ENCODE measurements around the gene APOL5.
"Not testable (repeated sequence)": the region's sequence is repeated elsewhere in the genome, so short reads cannot be mapped to it uniquely, and the experiment has no call there.

The APOL5 gene

GRCh38 chr22:35711336-35711735 lies 6.3 kb upstream of the APOL5 start:
- DNase-seq (ENCODE audit: low spot score): no peak

GRCh38 chr22:35712672-35713071 lies 5.0 kb upstream of the APOL5 start:
- DNase-seq (ENCODE audit: low spot score): no peak

GRCh38 chr22:35719212-35719875 lies 1.7 kb downstream of the APOL5 start:
- no peak for DNase-seq (ENCODE audit: low spot score)

- DNase-seq (ENCODE audit: low spot score): no peak
Measured at GRCh38 chr22:35721960-35722359, 4.3 kb downstream of the APOL5 start.

GRCh38 chr22:35725521-35725920 lies 7.8 kb downstream of the APOL5 start:
- DNase-seq (ENCODE audit: low spot score): no peak

- no peak for DNase-seq (ENCODE audit: low spot score)
Measured at GRCh38 chr22:35726398-35726797, 8.7 kb downstream of the APOL5 start.

- DNase-seq (ENCODE audit: low spot score): no peak
Measured at GRCh38 chr22:35726933-35727332, 9.3 kb downstream of the APOL5 start.

GRCh38 chr22:35727436-35727835 lies 9.8 kb downstream of the APOL5 start:
- no peak for DNase-seq (ENCODE audit: low spot score)

GRCh38 chr22:35728639-35729308 lies 11.1 kb downstream of the APOL5 start:
- DNase-seq (ENCODE audit: low spot score): no peak

- DNase-seq (ENCODE audit: low spot score): no peak
Measured at GRCh38 chr22:35729309-35729698, 11.6 kb downstream of the APOL5 start.

- DNase-seq (ENCODE audit: low spot score): no peak
Measured at GRCh38 chr22:35731321-35731720, 13.6 kb downstream of the APOL5 start.

- no peak for DNase-seq (ENCODE audit: low spot score)
Measured at GRCh38 chr22:35732116-35732515, 14.4 kb downstream of the APOL5 start.

- DNase-seq (ENCODE audit: low spot score): no peak
Measured at GRCh38 chr22:35733036-35733435, 15.4 kb downstream of the APOL5 start.

GRCh38 chr22:35733791-35734516 lies 16.3 kb downstream of the APOL5 start:
- no peak for DNase-seq (ENCODE audit: low spot score)

- DNase-seq (ENCODE audit: low spot score): no peak
Measured at GRCh38 chr22:35734517-35734827, 16.8 kb downstream of the APOL5 start.

GRCh38 chr22:35735542-35735941 lies 17.9 kb downstream of the APOL5 start:
- no peak for DNase-seq (ENCODE audit: low spot score)

- DNase-seq (ENCODE audit: low spot score): no peak
Measured at GRCh38 chr22:35736166-35736565, 18.5 kb downstream of the APOL5 start.

- no peak for DNase-seq (ENCODE audit: low spot score)
Measured at GRCh38 chr22:35736701-35737100, 19.0 kb downstream of the APOL5 start.

- not testable (repeated sequence) for DNase-seq (ENCODE audit: low spot score)
Measured at GRCh38 chr22:35737886-35738285, 20.2 kb downstream of the APOL5 start.

GRCh38 chr22:35739076-35739930 lies 21.6 kb downstream of the APOL5 start:
- no peak for DNase-seq (ENCODE audit: low spot score)

GRCh38 chr22:35739931-35740380 lies 22.3 kb downstream of the APOL5 start:
- no peak for DNase-seq (ENCODE audit: low spot score)

GRCh38 chr22:35740616-35741015 lies 22.9 kb downstream of the APOL5 start:
- no peak for DNase-seq (ENCODE audit: low spot score)

All from ecto neural progenitor cell (in vitro differentiated cells).